CD14-positive monocyte (primary cell): ENCODE data around the gene BACH2. TPM values are rescaled to one million over a fixed set of nuclear protein-coding genes. Genes with fewer than 3 reads are reported as not detected.

Experiments
- DNase-seq, 3 donors: peaks; one replicate each; pipeline ENCODE4 v3.0.0-alpha.2; 2011 to 2022
- H2AFZ ChIP-seq: 2 replicates; pipeline ENCODE4 v1.6.0; 2012; ENCODE audit warnings: mild to moderate bottlenecking, low read depth, low read length, inconsistent platforms; ENCODE audit not compliant: insufficient read depth, poor library complexity, severe bottlenecking
- H3K27ac ChIP-seq, 2 donors: 1 replicate in 1 of 2; 2 replicates in 1 of 2; pipeline ENCODE4 v1.5.1; 2012 to 2013; ENCODE audit warnings: low read length in 2 of 2, control low read depth in 1 of 2, inconsistent platforms in 1 of 2, low read depth in 1 of 2, mild to moderate bottlenecking in 1 of 2
- H3K27me3 ChIP-seq, 2 donors: one replicate each; pipeline versions ENCODE4 v1.6.0 to v1.6.1; 2011 to 2013; ENCODE audit warnings: low read length in 2 of 2; ENCODE audit not compliant: control insufficient read depth in 2 of 2, insufficient read depth in 2 of 2
- H3K36me3 ChIP-seq, 2 donors: replicated peaks in 1 of 2; 1 replicate in 1 of 2; 2 replicates in 1 of 2; pipeline versions ENCODE4 v1.5.1 to v1.6.1; 2012 to 2013; ENCODE audit warnings: low read length in 2 of 2, control low read depth in 1 of 2, inconsistent platforms in 1 of 2, mild to moderate bottlenecking in 1 of 2; ENCODE audit not compliant: insufficient read depth in 2 of 2, control insufficient read depth in 1 of 2
- H3K4me1 ChIP-seq, 2 donors: 1 replicate in 1 of 2; 2 replicates in 1 of 2; pipeline versions ENCODE4 v1.5.1 to v1.6.1; 2012 to 2013; ENCODE audit warnings: low read length in 2 of 2, control low read depth in 1 of 2, inconsistent platforms in 1 of 2, mild to moderate bottlenecking in 1 of 2, moderate library complexity in 1 of 2; ENCODE audit not compliant: insufficient read depth in 2 of 2, control insufficient read depth in 1 of 2
- H3K4me2 ChIP-seq: replicated peaks from 2 replicates; pipeline ENCODE3; 2012; ENCODE audit warnings: low read length, moderate library complexity, mild to moderate bottlenecking; ENCODE audit not compliant: poor library complexity, severe bottlenecking; ENCODE audit errors: extremely low read depth
- H3K4me3 ChIP-seq, 3 experiments: fragments of 200-600 bp in 1 of 3; sonication (generic) in 1 of 3; replicated peaks in 1 of 3; 1 replicate in 2 of 3; 2 replicates in 1 of 3; pipeline ENCODE4 v1.5.1; 2011 to 2013; ENCODE audit warnings: low read length in 3 of 3, mild to moderate bottlenecking in 3 of 3, control low read depth in 2 of 3, low read depth in 2 of 3, inconsistent platforms in 1 of 3, moderate library complexity in 1 of 3
- H3K79me2 ChIP-seq: 2 replicates; pipeline ENCODE4 v1.6.0; 2012; ENCODE audit warnings: mild to moderate bottlenecking, control low read depth, inconsistent platforms, low read length, moderate library complexity; ENCODE audit not compliant: insufficient read depth
- H3K9ac ChIP-seq: 2 replicates; pipeline ENCODE4 v1.6.0; 2017; ENCODE audit warnings: low read length, mild to moderate bottlenecking; ENCODE audit not compliant: insufficient read depth, poor library complexity, severe bottlenecking
- H3K9me3 ChIP-seq, 2 donors: replicated peaks in 1 of 2; 1 replicate in 1 of 2; 2 replicates in 1 of 2; pipeline versions ENCODE4 v1.5.1 to v1.6.1; 2012 to 2013; ENCODE audit warnings: low read length in 2 of 2, control low read depth in 1 of 2; ENCODE audit not compliant: control insufficient read depth in 1 of 2, insufficient read depth in 1 of 2
- H4K20me1 ChIP-seq: 2 replicates; pipeline ENCODE4 v1.6.0; 2012; ENCODE audit warnings: mild to moderate bottlenecking, low read length, control low read depth, moderate library complexity; ENCODE audit not compliant: insufficient read depth
- H3K27ac Mint-ChIP-seq, 7 donors: one replicate each; pipeline ENCODE4 v1.8.0; 2020; ENCODE audit warnings: mild to moderate bottlenecking in 7 of 7, mixed read lengths in 7 of 7, moderate library complexity in 6 of 7, inconsistent platforms in 2 of 7
- H3K27me3 Mint-ChIP-seq, 3 donors: one replicate each; pipeline ENCODE4 v1.8.0; 2021 to 2022; ENCODE audit warnings: low read depth in 3 of 3, mild to moderate bottlenecking in 3 of 3, mixed read lengths in 3 of 3, moderate library complexity in 3 of 3, inconsistent platforms in 1 of 3
- H3K36me3 Mint-ChIP-seq, 2 donors: one replicate each; pipeline ENCODE4 v1.8.0; 2020; ENCODE audit warnings: mixed read lengths in 2 of 2, inconsistent platforms in 1 of 2, mild to moderate bottlenecking in 1 of 2
- H3K4me1 Mint-ChIP-seq: one replicate; pipeline ENCODE4 v1.8.0; 2020; ENCODE audit warnings: mild to moderate bottlenecking, mixed read lengths
- H3K4me3 Mint-ChIP-seq, 2 donors: one replicate each; pipeline ENCODE4 v1.8.0; 2020; ENCODE audit warnings: mild to moderate bottlenecking in 2 of 2, mixed read lengths in 2 of 2, moderate library complexity in 1 of 2
- H3K9me3 Mint-ChIP-seq, 7 donors: one replicate each; pipeline ENCODE4 v1.8.0; 2020 to 2022; ENCODE audit warnings: mixed read lengths in 7 of 7, mild to moderate bottlenecking in 6 of 7, moderate library complexity in 6 of 7, inconsistent platforms in 2 of 7
- whole genome bisulfite sequencing: methylation state at CpG from one replicate; pipeline ENCODE4 v1.1.5; 2013; ENCODE audit warnings: missing lambda C conversion rate; ENCODE audit not compliant: insufficient coverage; 5-methylcytosine and 5-hydroxymethylcytosine counted together
- intact Hi-C, 2 donors: fragments of 100-400 bp; cut with micrococcal nuclease; formaldehyde crosslinking; loops; one replicate each; pipeline versions ENCODE4 v1.15.0 to v1.15.1; 2023
- polyA plus RNA-seq, 3 donors: library from polyadenylated mRNA; depleted of rRNA in 1 of 3; unstranded in 2 of 3; stranded (reverse) in 1 of 3; fragments of 300-500 nt in 2 of 3; fragments of >200 nt in 1 of 3; fragmentation: Illumina TruSeq in 2 of 3; gene quantifications; 1 replicate in 2 of 3; 2 replicates in 1 of 3; pipeline ENCODE4 v1.2.3, GENCODE V29; 2012 to 2021
- TF ChIP-seq, protein P1 (sequence below): fragments of 200-600 bp; IDR thresholded peaks from one replicate; pipeline ENCODE4 v1.8.0; 2022; ENCODE audit warnings: antibody characterized with exemption, mild to moderate bottlenecking

Gene BACH2
- polyA plus RNA-seq, 3 donors, result 0.04 to 0.09 (median 0.05) TPM

DNA sequence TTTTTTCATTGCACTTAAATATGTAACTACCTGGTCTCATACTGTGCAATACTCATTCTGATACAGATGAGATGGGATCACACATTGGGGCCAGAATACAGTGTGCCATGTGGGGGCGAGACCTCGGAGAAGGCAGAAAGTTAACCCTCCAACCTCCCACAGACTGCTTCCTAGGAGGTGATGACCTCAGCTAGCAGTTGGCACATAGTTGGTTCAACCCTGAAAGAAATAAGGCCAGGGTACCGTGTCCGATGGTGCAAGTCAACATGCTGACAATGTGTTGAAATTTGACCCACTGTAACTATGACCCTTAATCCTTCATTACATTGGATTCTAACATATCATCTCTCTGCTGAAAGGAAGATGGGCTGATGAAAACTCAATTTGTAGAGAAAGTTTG, 340.5 kb downstream of the BACH2 start:
- Histone ChIP-seq H3K79me2 (no peaks in the 10 kb centered on the region), H4K20me1 (no peaks in the 10 kb centered on the region), H3K4me2 (no peak overlapping the region), H3K27ac (no peak overlapping the region), H3K4me1 (peaks cover 26 to 31% of the 10 kb centered on the region in 2 donors), H3K9ac (no peak overlapping the region), H2AFZ (no peak overlapping the region), H3K27me3 (no peaks in the 10 kb centered on the region), H3K9me3 (no peaks in the 10 kb centered on the region), H3K36me3 (no peaks in the 10 kb centered on the region), H3K4me3 (no peak overlapping the region)
- Mint-ChIP-seq H3K9me3 (no peaks in the 10 kb centered on the region), H3K36me3 (no peaks in the 10 kb centered on the region), H3K4me3 (no peak overlapping the region), H3K27me3 (peaks cover 2 to 4% (median 2%) of the 10 kb centered on the region in 3 donors), H3K27ac (no peak overlapping the region), H3K4me1 (peaks cover 36% of the 10 kb centered on the region)
- TF ChIP-seq, protein P1, sequence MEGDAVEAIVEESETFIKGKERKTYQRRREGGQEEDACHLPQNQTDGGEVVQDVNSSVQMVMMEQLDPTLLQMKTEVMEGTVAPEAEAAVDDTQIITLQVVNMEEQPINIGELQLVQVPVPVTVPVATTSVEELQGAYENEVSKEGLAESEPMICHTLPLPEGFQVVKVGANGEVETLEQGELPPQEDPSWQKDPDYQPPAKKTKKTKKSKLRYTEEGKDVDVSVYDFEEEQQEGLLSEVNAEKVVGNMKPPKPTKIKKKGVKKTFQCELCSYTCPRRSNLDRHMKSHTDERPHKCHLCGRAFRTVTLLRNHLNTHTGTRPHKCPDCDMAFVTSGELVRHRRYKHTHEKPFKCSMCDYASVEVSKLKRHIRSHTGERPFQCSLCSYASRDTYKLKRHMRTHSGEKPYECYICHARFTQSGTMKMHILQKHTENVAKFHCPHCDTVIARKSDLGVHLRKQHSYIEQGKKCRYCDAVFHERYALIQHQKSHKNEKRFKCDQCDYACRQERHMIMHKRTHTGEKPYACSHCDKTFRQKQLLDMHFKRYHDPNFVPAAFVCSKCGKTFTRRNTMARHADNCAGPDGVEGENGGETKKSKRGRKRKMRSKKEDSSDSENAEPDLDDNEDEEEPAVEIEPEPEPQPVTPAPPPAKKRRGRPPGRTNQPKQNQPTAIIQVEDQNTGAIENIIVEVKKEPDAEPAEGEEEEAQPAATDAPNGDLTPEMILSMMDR, result no peak
- WGBS, result 83% methylated on average over 1 of the region's 4 CpGs
- intact Hi-C loops, result no loop called here
- DNase-seq, result no peak

DNA sequence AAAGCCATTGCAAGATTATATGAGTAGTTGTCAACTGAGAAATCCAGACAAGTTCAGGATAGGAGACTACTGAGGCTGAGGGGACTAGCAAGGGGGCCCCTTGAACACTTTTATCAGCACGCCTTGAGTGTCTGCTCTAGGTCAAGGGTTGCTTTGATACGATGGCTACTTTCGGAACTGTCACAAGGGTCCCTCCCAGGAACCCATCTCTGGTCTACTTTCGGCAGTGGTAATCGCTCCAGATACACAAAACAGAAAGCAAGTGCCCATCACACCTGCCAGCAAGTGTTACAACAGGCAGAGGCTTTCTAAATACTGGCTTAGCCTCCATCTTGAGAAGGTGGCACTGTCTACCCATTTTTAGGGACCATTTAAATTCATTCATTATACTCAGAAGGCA, 341.3 kb downstream of the BACH2 start:
- no peaks in the 10 kb centered on the region for H3K36me3 ChIP-seq
- Mint-ChIP-seq H3K9me3 (no peaks in the 10 kb centered on the region), H3K36me3 (no peaks in the 10 kb centered on the region), H3K4me3 (no peak overlapping the region), H3K4me1 (peaks cover 42% of the 10 kb centered on the region), H3K27me3 (peaks cover 2 to 4% (median 4%) of the 10 kb centered on the region in 3 donors), H3K27ac (peak overlapping the region in 2 of 7 donors; percentile 1 to 19)
- no peaks in the 10 kb centered on the region for H3K79me2 ChIP-seq
- no peak overlapping the region for H3K4me2 ChIP-seq
- DNase-seq, result no peak
- WGBS, result 80% methylated on average over 1 of the region's 5 CpGs
- H3K9ac ChIP-seq, result no peak overlapping the region
- no peaks in the 10 kb centered on the region for H3K9me3 ChIP-seq
- no peaks in the 10 kb centered on the region for H3K27me3 ChIP-seq
- no peak overlapping the region for H2AFZ ChIP-seq
- H3K4me1 ChIP-seq, result peaks cover 34 to 36% of the 10 kb centered on the region in 2 donors
- no peaks in the 10 kb centered on the region for H4K20me1 ChIP-seq
- H3K27ac ChIP-seq, result no peak overlapping the region
- TF ChIP-seq, protein P1, result no peak
- H3K4me3 ChIP-seq, result no peak overlapping the region
- intact Hi-C loops, result no loop called here
